C4-2B (cell line): ENCODE results near the gene COQ4.

Experiments used
- CTCF ChIP-seq: fragments of 450-650 bp; conservative IDR thresholded peaks from 2 replicates; pipeline ENCODE4 v1.5.1; 2017; ENCODE audit warnings: mild to moderate bottlenecking
- ZFX ChIP-seq: fragments of 450-650 bp; IDR thresholded peaks from 2 replicates; pipeline ENCODE4 v1.6.1; 2017

DNA sequence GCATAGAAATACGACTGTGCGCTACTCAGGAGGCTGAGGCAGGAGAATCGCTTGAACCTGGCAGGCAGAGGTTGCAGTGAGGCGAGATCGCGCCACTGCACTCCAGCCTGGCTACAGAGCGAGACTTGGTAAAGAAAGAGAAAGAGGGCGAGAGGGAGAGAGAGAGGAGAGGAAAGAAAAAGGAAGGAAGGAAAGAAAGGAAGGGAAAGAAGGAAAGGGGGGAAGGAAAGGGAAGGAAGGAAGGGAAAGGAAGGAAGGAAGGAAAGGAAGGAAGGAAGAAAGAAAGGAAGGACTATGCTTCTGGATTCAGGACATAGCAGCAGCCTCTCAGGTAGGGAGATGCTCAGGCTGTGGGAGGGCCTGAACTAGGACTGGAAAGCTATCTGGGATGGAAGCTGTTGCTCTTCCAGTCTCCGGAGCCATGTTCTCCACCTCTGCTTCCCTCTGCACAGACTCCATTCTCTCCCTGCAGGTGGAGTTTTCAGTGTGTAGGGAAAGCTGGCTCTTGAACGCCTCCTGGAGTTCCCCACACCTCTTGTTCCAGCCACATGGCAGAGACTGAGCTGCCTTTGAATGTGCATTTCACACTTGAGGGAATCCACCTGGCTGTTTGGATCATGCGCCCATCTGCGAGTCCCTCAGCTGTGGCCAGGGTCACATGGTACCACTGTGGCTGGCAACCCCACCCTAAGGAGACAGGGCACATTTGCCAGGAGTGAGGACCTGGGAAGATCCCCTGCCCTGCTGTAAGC, 37.4 kb upstream of the COQ4 start:
- TF ChIP-seq CTCF: no peak
- no peak for TF ChIP-seq ZFX
